ENCODE data around the gene DOK5.

DNA sequence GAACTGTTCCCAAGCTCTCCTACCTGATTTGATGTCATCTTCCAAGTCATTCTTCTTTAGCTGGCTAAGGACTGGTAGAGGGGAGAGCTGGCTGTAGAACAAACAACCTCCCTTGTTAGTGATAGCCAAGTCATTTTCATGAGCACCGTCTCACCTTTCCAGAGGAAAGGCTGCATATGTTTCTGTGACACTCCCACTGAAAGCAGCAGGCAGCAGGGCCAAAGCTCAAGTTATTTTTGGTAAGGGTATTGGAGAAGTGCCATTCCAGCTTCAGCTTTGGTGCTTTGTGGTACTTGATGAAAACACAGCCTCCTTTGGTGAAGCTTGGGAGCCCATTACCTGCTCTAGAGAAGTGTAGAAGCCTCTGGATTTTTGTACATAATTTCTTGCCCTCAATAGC lies 5.4 kb upstream of the DOK5 start:
- TF ChIP-seq, protein P1, sequence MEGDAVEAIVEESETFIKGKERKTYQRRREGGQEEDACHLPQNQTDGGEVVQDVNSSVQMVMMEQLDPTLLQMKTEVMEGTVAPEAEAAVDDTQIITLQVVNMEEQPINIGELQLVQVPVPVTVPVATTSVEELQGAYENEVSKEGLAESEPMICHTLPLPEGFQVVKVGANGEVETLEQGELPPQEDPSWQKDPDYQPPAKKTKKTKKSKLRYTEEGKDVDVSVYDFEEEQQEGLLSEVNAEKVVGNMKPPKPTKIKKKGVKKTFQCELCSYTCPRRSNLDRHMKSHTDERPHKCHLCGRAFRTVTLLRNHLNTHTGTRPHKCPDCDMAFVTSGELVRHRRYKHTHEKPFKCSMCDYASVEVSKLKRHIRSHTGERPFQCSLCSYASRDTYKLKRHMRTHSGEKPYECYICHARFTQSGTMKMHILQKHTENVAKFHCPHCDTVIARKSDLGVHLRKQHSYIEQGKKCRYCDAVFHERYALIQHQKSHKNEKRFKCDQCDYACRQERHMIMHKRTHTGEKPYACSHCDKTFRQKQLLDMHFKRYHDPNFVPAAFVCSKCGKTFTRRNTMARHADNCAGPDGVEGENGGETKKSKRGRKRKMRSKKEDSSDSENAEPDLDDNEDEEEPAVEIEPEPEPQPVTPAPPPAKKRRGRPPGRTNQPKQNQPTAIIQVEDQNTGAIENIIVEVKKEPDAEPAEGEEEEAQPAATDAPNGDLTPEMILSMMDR (conservative IDR thresholded peaks at IDR 0.05; ENCODE audit: low read depth, low read length), result no peak
- no peak for TF ChIP-seq POLR2A (IDR thresholded peaks at IDR 0.05; ENCODE audit: low read depth, low read length)
